HCT116 (cell line): ENCODE results near the gene ARID3A. TPM values are rescaled to one million over a fixed set of nuclear protein-coding genes. Genes with fewer than 3 reads are reported as not detected.

Source experiments
- ATAC-seq: fragments of 200-7000 bp; cut with Tn5 transposase; 2 replicates; pipeline ENCODE4 v1.9.1; 2020; ENCODE audit warnings: mild to moderate bottlenecking, moderate library complexity
- BruUV-seq: library from RNA; stranded (reverse); fragments of 400-500 nt; replicated peaks from 2 replicates; lab custom pipeline; 2021; lab: Mats Ljungman, UMichigan
- CTCF ChIA-PET: fragments of 300-600 bp; sonication (Branson Sonifier 250); formaldehyde crosslinking; loops from one replicate; lab custom pipeline; 2021; ENCODE audit warnings: antibody characterized with exemption; lab: Charles Lee
- POLR2A ChIA-PET: fragments of 300-600, 350-600 bp; sonication (Branson Sonifier 250); formaldehyde crosslinking; loops from one replicate; lab custom pipeline; 2021; ENCODE audit warnings: antibody characterized with exemption; lab: Charles Lee
- RAD21 ChIA-PET, 2 experiments: fragments of 300-600 bp; sonication (Branson Sonifier 250); formaldehyde crosslinking; loops; one replicate each; lab custom pipeline; 2023; ENCODE audit warnings: low total read pairs in 2 of 2; ENCODE audit not compliant: uncharacterized antibody in 2 of 2, unreplicated experiment in 2 of 2, low non-redundant PET in 1 of 2; lab: Charles Lee
- DNase-seq: peaks from one replicate; pipeline ENCODE4 v3.0.0-alpha.2; 2010; ENCODE audit warnings: low read depth, low spot score
- H2AFZ ChIP-seq: fragments of 200-600 bp; shearing (Covaris generic), sonication (generic); 2 replicates; pipeline ENCODE4 v1.6.1; 2017; ENCODE audit warnings: low read depth, mixed run types, mixed read lengths, antibody characterized with exemption, low read length; ENCODE audit not compliant: poor library complexity, severe bottlenecking
- H3K27ac ChIP-seq: 2 replicates; pipeline ENCODE4 v1.5.1; 2012; ENCODE audit warnings: low read depth, low read length
- H3K27me3 ChIP-seq: fragments of 200-600 bp; sonication (generic); 2 replicates; pipeline ENCODE4 v1.6.1; 2016; ENCODE audit warnings: mixed run types, low read length, mixed read lengths; ENCODE audit not compliant: insufficient read depth
- H3K36me3 ChIP-seq, 2 experiments: fragments of 200-500 bp in 1 of 2; fragments of 200-600 bp in 1 of 2; sonication (Bioruptor generic) in 1 of 2; sonication (generic) in 1 of 2; 2 replicates each; pipeline versions ENCODE4 v1.5.1 to v1.6.1; 2014 to 2016; ENCODE audit warnings: low read length in 2 of 2, inconsistent platforms in 1 of 2, mixed read lengths in 1 of 2, mixed run types in 1 of 2; ENCODE audit not compliant: insufficient read depth in 2 of 2, control insufficient read depth in 1 of 2
- H3K4me1 ChIP-seq, 2 experiments: fragments of 200-600 bp in 1 of 2; sonication (generic) in 1 of 2; 2 replicates each; pipeline versions ENCODE4 v1.5.1 to v1.6.1; 2012 to 2017; ENCODE audit warnings: low read length in 2 of 2, inconsistent platforms in 1 of 2, mild to moderate bottlenecking in 1 of 2, mixed read lengths in 1 of 2, mixed run types in 1 of 2, moderate library complexity in 1 of 2; ENCODE audit not compliant: insufficient read depth in 2 of 2, control insufficient read depth in 1 of 2
- H3K4me2 ChIP-seq: fragments of 200-600 bp; sonication (generic); 2 replicates; pipeline ENCODE4 v1.6.1; 2017; ENCODE audit warnings: mixed run types, low read length, mixed read lengths
- H3K4me3 ChIP-seq, 2 experiments: fragments of 200-600 bp in 1 of 2; sonication (generic) in 1 of 2; replicated peaks in 1 of 2; 2 replicates each; pipeline ENCODE4 v1.5.1; 2011 to 2016; ENCODE audit warnings: low read length in 2 of 2, control low read depth in 1 of 2, low read depth in 1 of 2, mild to moderate bottlenecking in 1 of 2, mixed read lengths in 1 of 2, mixed run types in 1 of 2
- H3K79me2 ChIP-seq: fragments of 200-600 bp; sonication (generic); 2 replicates; pipeline ENCODE4 v1.6.1; 2017; ENCODE audit warnings: mild to moderate bottlenecking, mixed run types, low read length, moderate library complexity, mixed read lengths; ENCODE audit not compliant: insufficient read depth
- H3K9ac ChIP-seq: fragments of 200-600 bp; sonication (generic); 2 replicates; pipeline ENCODE4 v1.6.1; 2016; ENCODE audit warnings: low read length, mixed read lengths
- H3K9me2 ChIP-seq: fragments of 200-600 bp; sonication (generic), shearing (Covaris generic); 2 replicates; pipeline ENCODE4 v1.6.1; 2017; ENCODE audit warnings: mixed run types, mild to moderate bottlenecking, moderate library complexity; ENCODE audit not compliant: insufficient read depth
- H3K9me3 ChIP-seq, 2 experiments: fragments of 200-500 bp in 1 of 2; fragments of 200-600 bp in 1 of 2; sonication (Bioruptor generic) in 1 of 2; sonication (generic) in 1 of 2; 2 replicates each; pipeline ENCODE4 v1.6.1; 2014 to 2017; ENCODE audit warnings: low read length in 2 of 2, mixed read lengths in 2 of 2, inconsistent platforms in 1 of 2, low read depth in 1 of 2, mild to moderate bottlenecking in 1 of 2, mixed run types in 1 of 2, moderate library complexity in 1 of 2; ENCODE audit not compliant: control insufficient read depth in 1 of 2, insufficient read depth in 1 of 2
- H4K20me1 ChIP-seq: fragments of 200-600 bp; sonication (generic), shearing (Covaris generic); 2 replicates; pipeline ENCODE4 v1.6.1; 2017; ENCODE audit warnings: mixed run types, mild to moderate bottlenecking, moderate library complexity; ENCODE audit not compliant: insufficient read depth
- CBX3 ChIP-seq: IDR thresholded peaks from 2 replicates; pipeline ENCODE4 v1.6.1; 2012; ENCODE audit warnings: low read depth
- CEBPB ChIP-seq: IDR thresholded peaks from 2 replicates; pipeline ENCODE4 v1.6.1; 2012; ENCODE audit warnings: low read depth
- CTCF ChIP-seq, 3 experiments: fragments of 200-600 bp in 1 of 3; sonication (generic) in 1 of 3; IDR thresholded peaks in 2 of 3; conservative IDR thresholded peaks in 1 of 3; 2 replicates each; pipeline ENCODE4 v1.5.1; 2012 to 2017; ENCODE audit warnings: low read depth in 2 of 3, low read length in 2 of 3, antibody characterized with exemption in 1 of 3, borderline replicate concordance in 1 of 3, control low read depth in 1 of 3, mild to moderate bottlenecking in 1 of 3, mixed read lengths in 1 of 3, mixed run types in 1 of 3, moderate library complexity in 1 of 3; ENCODE audit not compliant: insufficient read depth in 1 of 3
- EGR1 ChIP-seq: IDR thresholded peaks from 2 replicates; pipeline ENCODE4 v1.6.1; 2012; ENCODE audit warnings: low read depth
- ELF1 ChIP-seq: IDR thresholded peaks from 2 replicates; pipeline ENCODE4 v1.6.1; 2012; ENCODE audit warnings: low read depth, borderline replicate concordance
- EZH2 ChIP-seq: fragments of 200-600 bp; sonication (generic); IDR thresholded peaks from 2 replicates; pipeline ENCODE4 v1.6.1; 2017; ENCODE audit warnings: antibody characterized with exemption, mixed run types
- JUND ChIP-seq: IDR thresholded peaks from 2 replicates; pipeline ENCODE4 v1.6.1; 2012
- POLR2A ChIP-seq: IDR thresholded peaks from 2 replicates; pipeline ENCODE4 v1.7.0; 2011; ENCODE audit warnings: borderline replicate concordance; ENCODE audit not compliant: insufficient read depth, insufficient read length; ENCODE audit errors: extremely low read depth
- POLR2AphosphoS5 ChIP-seq: IDR thresholded peaks from 2 replicates; pipeline ENCODE4 v1.6.1; 2011; ENCODE audit warnings: mild to moderate bottlenecking, low read depth, low read length, moderate library complexity
- SIN3A ChIP-seq: IDR thresholded peaks from 2 replicates; pipeline ENCODE4 v1.6.1; 2012; ENCODE audit warnings: low read depth
- SP1 ChIP-seq: IDR thresholded peaks from 2 replicates; pipeline ENCODE4 v1.6.1; 2012; ENCODE audit warnings: low read depth
- ZBTB33 ChIP-seq: IDR thresholded peaks from 2 replicates; pipeline ENCODE4 v1.6.1; 2011; ENCODE audit warnings: mild to moderate bottlenecking, low read length, moderate library complexity; ENCODE audit not compliant: insufficient replicate concordance; ENCODE audit errors: extremely low read depth
- ZFX ChIP-seq: fragments of 450-650 bp; IDR thresholded peaks from 2 replicates; pipeline ENCODE4 v1.6.1; 2017
- ZNF274 ChIP-seq: fragments of 200-500 bp; sonication (Bioruptor generic); IDR thresholded peaks from 2 replicates; pipeline ENCODE4 v1.6.1; 2014; ENCODE audit warnings: mild to moderate bottlenecking, low read depth, low read length, inconsistent platforms
- intact Hi-C: fragments of 100-400 bp; cut with micrococcal nuclease; formaldehyde crosslinking; loops from 2 replicates; pipeline ENCODE4 v1.10.0; 2022
- total RNA-seq: library from RNA; stranded (reverse); gene quantifications from one replicate; pipeline ENCODE4 v1.2.1, GENCODE V29; 2021; ENCODE audit not compliant: unreplicated experiment
- TF ChIP-seq, protein P1 (sequence below): IDR thresholded peaks from 2 replicates; pipeline ENCODE4 v1.6.1; 2012; ENCODE audit warnings: low read depth

Gene ARID3A
- total RNA-seq, 1 experiment from 2014 or later: 21.8 TPM

- Histone ChIP-seq H3K4me3 (no peak overlapping the region), H3K4me1 (0 out of 4 replicates have a peak, but pooled peaks cover 0 to 3% of the 10 kb centered on the region in 2 experiments), H3K36me3 (peaks cover 3 to 22% of the 10 kb centered on the region in 2 experiments; a peak in 3 of 4 replicates), H3K9ac (no peak overlapping the region), H3K4me2 (no peak overlapping the region), H3K9me3 (peaks cover 8 to 18% of the 10 kb centered on the region in 2 experiments; a peak in 3 of 4 replicates), H3K27me3 (no peaks in the 10 kb centered on the region), H3K9me2 (no peaks in the 10 kb centered on the region), H2AFZ (no peak overlapping the region), H4K20me1 (no peaks in the 10 kb centered on the region), H3K79me2 (no peaks in the 10 kb centered on the region), H3K27ac (no peak overlapping the region)
- ATAC-seq (no peak), DNase-seq (no peak)
- POLR2A ChIA-PET: no interaction called here
- intact Hi-C loops: no loop called here
- CTCF ChIA-PET: no interaction called here
- no TSS peak for BruUV-seq
- RAD21 ChIA-PET: no interaction called here
- TF ChIP-seq SIN3A (no peak), JUND (no peak), EGR1 (no peak), SP1 (no peak), CBX3 (no peak), ELF1 (no peak), ZBTB33 (no peak), POLR2AphosphoS5 (no peak), EZH2 (no peak), ZFX (no peak), ZNF274 (no peak), CEBPB (no peak), CTCF (IDR thresholded peaks at IDR 0.05 in 2 of 3, conservative IDR thresholded peaks at IDR 0.05 in 1 of 3; ENCODE audit: borderline replicate concordance in 1 of 3, insufficient read depth in 1 of 3, low read depth in 2 of 3, low read length in 2 of 3) (no peak), POLR2A (no peak)
- TF ChIP-seq, protein P1, sequence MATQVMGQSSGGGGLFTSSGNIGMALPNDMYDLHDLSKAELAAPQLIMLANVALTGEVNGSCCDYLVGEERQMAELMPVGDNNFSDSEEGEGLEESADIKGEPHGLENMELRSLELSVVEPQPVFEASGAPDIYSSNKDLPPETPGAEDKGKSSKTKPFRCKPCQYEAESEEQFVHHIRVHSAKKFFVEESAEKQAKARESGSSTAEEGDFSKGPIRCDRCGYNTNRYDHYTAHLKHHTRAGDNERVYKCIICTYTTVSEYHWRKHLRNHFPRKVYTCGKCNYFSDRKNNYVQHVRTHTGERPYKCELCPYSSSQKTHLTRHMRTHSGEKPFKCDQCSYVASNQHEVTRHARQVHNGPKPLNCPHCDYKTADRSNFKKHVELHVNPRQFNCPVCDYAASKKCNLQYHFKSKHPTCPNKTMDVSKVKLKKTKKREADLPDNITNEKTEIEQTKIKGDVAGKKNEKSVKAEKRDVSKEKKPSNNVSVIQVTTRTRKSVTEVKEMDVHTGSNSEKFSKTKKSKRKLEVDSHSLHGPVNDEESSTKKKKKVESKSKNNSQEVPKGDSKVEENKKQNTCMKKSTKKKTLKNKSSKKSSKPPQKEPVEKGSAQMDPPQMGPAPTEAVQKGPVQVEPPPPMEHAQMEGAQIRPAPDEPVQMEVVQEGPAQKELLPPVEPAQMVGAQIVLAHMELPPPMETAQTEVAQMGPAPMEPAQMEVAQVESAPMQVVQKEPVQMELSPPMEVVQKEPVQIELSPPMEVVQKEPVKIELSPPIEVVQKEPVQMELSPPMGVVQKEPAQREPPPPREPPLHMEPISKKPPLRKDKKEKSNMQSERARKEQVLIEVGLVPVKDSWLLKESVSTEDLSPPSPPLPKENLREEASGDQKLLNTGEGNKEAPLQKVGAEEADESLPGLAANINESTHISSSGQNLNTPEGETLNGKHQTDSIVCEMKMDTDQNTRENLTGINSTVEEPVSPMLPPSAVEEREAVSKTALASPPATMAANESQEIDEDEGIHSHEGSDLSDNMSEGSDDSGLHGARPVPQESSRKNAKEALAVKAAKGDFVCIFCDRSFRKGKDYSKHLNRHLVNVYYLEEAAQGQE: no peak
Observed at GRCh38 chr19:974564-975257, 48.9 kb downstream of the ARID3A start.
